ENCODE results near the gene UEVLD.

UEVLD gene

GRCh38 chr11:18533365-18533764 lies 55.2 kb downstream of the UEVLD start:
- H3K36me3 ChIP-seq (ENCODE audit: control insufficient read depth in 4 of 4, insufficient read depth in 4 of 4, low read length in 3 of 4) = peaks cover 0 to 2% (median under 1%) of the 10 kb centered on the region in 4 experiments
- H3K9me3 ChIP-seq (ENCODE audit: control extremely low read depth in 1 of 5, control insufficient read depth in 4 of 5, insufficient read depth in 2 of 5, low read depth in 1 of 5, low read length in 4 of 5) = no peaks in the 10 kb centered on the region
- H3K27ac ChIP-seq (ENCODE audit: insufficient read depth in 1 of 2, low read depth in 1 of 2, low read length in 2 of 2, poor library complexity in 1 of 2, severe bottlenecking in 2 of 2) = no peak overlapping the region
- WGBS (ENCODE audit: insufficient coverage) = 100% methylated on average over 2 of the region's 3 CpGs
- no peaks in the 10 kb centered on the region for H3K4me1 ChIP-seq (ENCODE audit: control extremely low read depth in 1 of 4, control insufficient read depth in 4 of 4, insufficient read depth in 4 of 4, low read length in 3 of 4)
- ChIA-PET CTCF (interaction anchor here (0.8 to 1.6 kb wide), 3 partner anchors 16 to 195 kb away, joined by 3 to 6 read pairs (median 3); no protein-coding TSS in a partner anchor), POLR2A (interaction anchor here (0.6 to 0.7 kb wide), 4 partner anchors 51 to 277 kb away, joined by 3 to 6 read pairs (median 4); partner anchors contain the start of gene TMEM86A)
- H3K27me3 ChIP-seq (replicated peaks in 2 of 5; ENCODE audit: control insufficient read depth in 4 of 5, insufficient read depth in 5 of 5, low read length in 4 of 5) = no peaks in the 10 kb centered on the region
- H3K4me3 ChIP-seq (ENCODE audit: control insufficient read depth in 1 of 7, extremely low read depth in 1 of 7, insufficient read depth in 4 of 7, low read depth in 2 of 7, low read length in 6 of 7) = no peak overlapping the region
- no peak for DNase-seq

GRCh38 chr11:18527512-18527911 lies 61.0 kb downstream of the UEVLD start:
- WGBS (ENCODE audit: insufficient coverage) = 83% methylated on average over 3 of the region's 5 CpGs
- POLR2A ChIA-PET = interaction anchor here (0.7 to 3.6 kb wide), 6 partner anchors 13 to 205 kb away, joined by 3 to 33 read pairs (median 8); partner anchors contain the start of genes GTF2H1, HPS5, LDHA and SPTY2D1
- peaks cover 0 to 9% (median under 1%) of the 10 kb centered on the region in 4 experiments for H3K36me3 ChIP-seq (ENCODE audit: control insufficient read depth in 4 of 4, insufficient read depth in 4 of 4, low read length in 3 of 4)
- peak overlapping the region in 6 of 7 experiments; percentile 77 to 99 (median 88) for H3K4me3 ChIP-seq (ENCODE audit: control insufficient read depth in 1 of 7, extremely low read depth in 1 of 7, insufficient read depth in 4 of 7, low read depth in 2 of 7, low read length in 6 of 7)
- H3K9me3 ChIP-seq (ENCODE audit: control extremely low read depth in 1 of 5, control insufficient read depth in 4 of 5, insufficient read depth in 2 of 5, low read depth in 1 of 5, low read length in 4 of 5) = no peaks in the 10 kb centered on the region
- peak overlapping the region; percentile 98 to 99 for H3K27ac ChIP-seq (ENCODE audit: insufficient read depth in 1 of 2, low read depth in 1 of 2, low read length in 2 of 2, poor library complexity in 1 of 2, severe bottlenecking in 2 of 2)
- DNase-seq = peak; percentile 34 to 69 (median 55)
- peaks cover 0 to 19% (median 9%) of the 10 kb centered on the region in 4 experiments for H3K4me1 ChIP-seq (ENCODE audit: control extremely low read depth in 1 of 4, control insufficient read depth in 4 of 4, insufficient read depth in 4 of 4, low read length in 3 of 4)
- CTCF ChIA-PET = interaction anchor here (0.9 to 2.3 kb wide), 4 partner anchors 12 to 238 kb away, joined by 3 to 6 read pairs (median 6); no protein-coding TSS in a partner anchor
- no peaks in the 10 kb centered on the region for H3K27me3 ChIP-seq (replicated peaks in 2 of 5; ENCODE audit: control insufficient read depth in 4 of 5, insufficient read depth in 5 of 5, low read length in 4 of 5)

GRCh38 chr11:18526521-18527296 lies 61.8 kb downstream of the UEVLD start, which contains the start of gene TSG101:
Gene TSG101, minus strand, starts transcription at chr11:18526942. Its CDS starts 126 bp downstream, at chr11:18526816.
- ChIA-PET CTCF (interaction anchor here (0.6 to 2.3 kb wide), 9 partner anchors 11 to 239 kb away, joined by 3 to 7 read pairs (median 4); no protein-coding TSS in a partner anchor), POLR2A (interaction anchor here (0.7 to 3.6 kb wide), 10 partner anchors 12 to 205 kb away, joined by 3 to 33 read pairs (median 4); partner anchors contain the start of genes GTF2H1, HPS5, LDHA and SPTY2D1)
- peaks cover 0 to 10% (median 4%) of the 10 kb centered on the region in 4 experiments for H3K36me3 ChIP-seq (ENCODE audit: control insufficient read depth in 4 of 4, insufficient read depth in 4 of 4, low read length in 3 of 4)
- H3K4me1 ChIP-seq (ENCODE audit: control extremely low read depth in 1 of 4, control insufficient read depth in 4 of 4, insufficient read depth in 4 of 4, low read length in 3 of 4) = peaks cover 0 to 19% (median 9%) of the 10 kb centered on the region in 4 experiments
- H3K9me3 ChIP-seq (ENCODE audit: control extremely low read depth in 1 of 5, control insufficient read depth in 4 of 5, insufficient read depth in 2 of 5, low read depth in 1 of 5, low read length in 4 of 5) = no peaks in the 10 kb centered on the region
- WGBS (ENCODE audit: insufficient coverage) = 0% methylated on average over 39 of the region's 57 CpGs
- no peaks in the 10 kb centered on the region for H3K27me3 ChIP-seq (replicated peaks in 2 of 5; ENCODE audit: control insufficient read depth in 4 of 5, insufficient read depth in 5 of 5, low read length in 4 of 5)
- H3K27ac ChIP-seq (ENCODE audit: insufficient read depth in 1 of 2, low read depth in 1 of 2, low read length in 2 of 2, poor library complexity in 1 of 2, severe bottlenecking in 2 of 2) = peak within 1 kb of the TSS; percentile 98 to 99
- H3K4me3 ChIP-seq (ENCODE audit: control insufficient read depth in 1 of 7, extremely low read depth in 1 of 7, insufficient read depth in 4 of 7, low read depth in 2 of 7, low read length in 6 of 7) = peak within 1 kb of the TSS; percentile 77 to 99 (median 85)
- peak; percentile 94 to 96 (median 95) for DNase-seq

GRCh38 chr11:18526130-18526520 lies 62.4 kb downstream of the UEVLD start:
- H3K36me3 ChIP-seq (ENCODE audit: control insufficient read depth in 4 of 4, insufficient read depth in 4 of 4, low read length in 3 of 4) = peaks cover 0 to 10% (median 4%) of the 10 kb centered on the region in 4 experiments
- H3K9me3 ChIP-seq (ENCODE audit: control extremely low read depth in 1 of 5, control insufficient read depth in 4 of 5, insufficient read depth in 2 of 5, low read depth in 1 of 5, low read length in 4 of 5) = no peaks in the 10 kb centered on the region
- H3K27ac ChIP-seq (ENCODE audit: insufficient read depth in 1 of 2, low read depth in 1 of 2, low read length in 2 of 2, poor library complexity in 1 of 2, severe bottlenecking in 2 of 2) = peak overlapping the region; percentile 98 to 99
- ChIA-PET POLR2A (interaction anchor here (0.7 to 3.6 kb wide), 8 partner anchors 12 to 204 kb away, joined by 3 to 33 read pairs (median 4); partner anchors contain the start of genes GTF2H1, HPS5, LDHA and SPTY2D1), CTCF (interaction anchor here (0.6 to 2.2 kb wide), 7 partner anchors 12 to 240 kb away, joined by 3 to 7 read pairs (median 4); no protein-coding TSS in a partner anchor)
- 0% methylated on average over 1 of the region's 8 CpGs for WGBS (ENCODE audit: insufficient coverage)
- peaks cover 0 to 19% (median 9%) of the 10 kb centered on the region in 4 experiments for H3K4me1 ChIP-seq (ENCODE audit: control extremely low read depth in 1 of 4, control insufficient read depth in 4 of 4, insufficient read depth in 4 of 4, low read length in 3 of 4)
- no peak for DNase-seq
- H3K27me3 ChIP-seq (replicated peaks in 2 of 5; ENCODE audit: control insufficient read depth in 4 of 5, insufficient read depth in 5 of 5, low read length in 4 of 5) = no peaks in the 10 kb centered on the region
- H3K4me3 ChIP-seq (ENCODE audit: control insufficient read depth in 1 of 7, extremely low read depth in 1 of 7, insufficient read depth in 4 of 7, low read depth in 2 of 7, low read length in 6 of 7) = peak overlapping the region; percentile 77 to 99 (median 85)

- WGBS (ENCODE audit: insufficient coverage) = no CpG with 5 or more reads among the region's 1 CpG
- no peak for DNase-seq
- Histone ChIP-seq H3K36me3 (ENCODE audit: control insufficient read depth in 4 of 4, insufficient read depth in 4 of 4, low read length in 3 of 4) (peaks cover 0 to 10% (median 4%) of the 10 kb centered on the region in 4 experiments), H3K9me3 (ENCODE audit: control extremely low read depth in 1 of 5, control insufficient read depth in 4 of 5, insufficient read depth in 2 of 5, low read depth in 1 of 5, low read length in 4 of 5) (no peaks in the 10 kb centered on the region), H3K27me3 (replicated peaks in 2 of 5; ENCODE audit: control insufficient read depth in 4 of 5, insufficient read depth in 5 of 5, low read length in 4 of 5) (no peaks in the 10 kb centered on the region), H3K27ac (ENCODE audit: insufficient read depth in 1 of 2, low read depth in 1 of 2, low read length in 2 of 2, poor library complexity in 1 of 2, severe bottlenecking in 2 of 2) (no peak overlapping the region), H3K4me3 (ENCODE audit: control insufficient read depth in 1 of 7, extremely low read depth in 1 of 7, insufficient read depth in 4 of 7, low read depth in 2 of 7, low read length in 6 of 7) (no peak overlapping the region), H3K4me1 (ENCODE audit: control extremely low read depth in 1 of 4, control insufficient read depth in 4 of 4, insufficient read depth in 4 of 4, low read length in 3 of 4) (peaks cover 0 to 19% (median 9%) of the 10 kb centered on the region in 4 experiments)
- ChIA-PET CTCF (interaction anchor here (0.9 to 1.6 kb wide), 6 partner anchors 9 to 210 kb away, joined by 3 to 5 read pairs (median 3); no protein-coding TSS in a partner anchor), POLR2A (no interaction called here)
These were observed 64.3 kb downstream of the UEVLD start for GRCh38 chr11:18524248-18524647.

- H3K4me1 ChIP-seq (ENCODE audit: control extremely low read depth in 1 of 4, control insufficient read depth in 4 of 4, insufficient read depth in 4 of 4, low read length in 3 of 4) = peaks cover 0 to 19% (median 9%) of the 10 kb centered on the region in 4 experiments
- ChIA-PET CTCF (interaction anchor here (1.0 to 2.3 kb wide), 7 partner anchors 8 to 204 kb away, joined by 3 to 6 read pairs (median 4); no protein-coding TSS in a partner anchor), POLR2A (no interaction called here)
- 100% methylated on average over 1 of the region's 3 CpGs for WGBS (ENCODE audit: insufficient coverage)
- H3K9me3 ChIP-seq (ENCODE audit: control extremely low read depth in 1 of 5, control insufficient read depth in 4 of 5, insufficient read depth in 2 of 5, low read depth in 1 of 5, low read length in 4 of 5) = no peaks in the 10 kb centered on the region
- H3K27ac ChIP-seq (ENCODE audit: insufficient read depth in 1 of 2, low read depth in 1 of 2, low read length in 2 of 2, poor library complexity in 1 of 2, severe bottlenecking in 2 of 2) = no peak overlapping the region
- H3K4me3 ChIP-seq (ENCODE audit: control insufficient read depth in 1 of 7, extremely low read depth in 1 of 7, insufficient read depth in 4 of 7, low read depth in 2 of 7, low read length in 6 of 7) = no peak overlapping the region
- no peaks in the 10 kb centered on the region for H3K27me3 ChIP-seq (replicated peaks in 2 of 5; ENCODE audit: control insufficient read depth in 4 of 5, insufficient read depth in 5 of 5, low read length in 4 of 5)
- H3K36me3 ChIP-seq (ENCODE audit: control insufficient read depth in 4 of 4, insufficient read depth in 4 of 4, low read length in 3 of 4) = peaks cover 2 to 10% (median 6%) of the 10 kb centered on the region in 4 experiments
- no peak for DNase-seq
These were observed 65.5 kb downstream of the UEVLD start for GRCh38 chr11:18523084-18523483.
